Esophagus muscularis mucosa (tissue), 3 donors: ENCODE results near the gene SPANXN2.
"Not testable (repeated sequence)": the region's sequence is repeated elsewhere in the genome, so short reads cannot be mapped to it uniquely, and the experiment has no call there.

ENCODE experiments used
- POLR2A ChIP-seq: fragments of 450-650 bp; IDR thresholded peaks from one replicate; pipeline ENCODE4 v1.6.1; 2017; ENCODE audit warnings: antibody characterized with exemption, moderate library complexity, mild to moderate bottlenecking, low read depth
- POLR2AphosphoS5 ChIP-seq, 2 donors: sonication (generic); formaldehyde crosslinking; IDR thresholded peaks; one replicate each; pipeline ENCODE4 v1.6.1; 2017; ENCODE audit warnings: antibody characterized with exemption in 2 of 2
- TF ChIP-seq, protein P1 (sequence below), 3 experiments: fragments of 200-600 bp in 2 of 3; fragments of 450-650 bp in 1 of 3; sonication (generic) in 2 of 3; IDR thresholded peaks; one replicate each; pipeline ENCODE4 v1.5.1; 2017 to 2019; ENCODE audit warnings: antibody characterized with exemption in 3 of 3, mild to moderate bottlenecking in 2 of 3, moderate library complexity in 1 of 3

DNA sequence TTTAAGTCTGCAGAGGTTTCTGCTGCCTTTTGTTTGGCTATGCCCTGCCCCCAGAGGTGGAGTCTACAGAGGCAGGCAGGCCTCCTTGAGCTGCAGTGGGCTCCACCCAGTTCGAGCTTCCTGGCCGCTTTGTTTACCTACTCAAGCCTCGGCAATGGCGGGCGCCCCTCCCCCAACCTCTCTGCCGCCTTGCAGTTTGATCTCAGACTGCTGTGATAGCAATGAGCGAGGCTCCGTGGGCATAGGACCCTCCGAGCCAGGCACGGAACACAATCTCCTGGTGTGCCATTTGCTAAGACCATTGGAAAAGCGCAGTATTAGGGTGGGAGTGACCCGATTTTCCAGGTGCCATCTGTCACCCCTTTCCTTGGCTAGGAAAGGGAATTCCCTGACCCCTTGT, 47.2 kb upstream of the SPANXN2 start:
- TF ChIP-seq POLR2A; POLR2AphosphoS5 (IDR thresholded peaks at IDR 0.05): not testable (repeated sequence)
- TF ChIP-seq, protein P1, sequence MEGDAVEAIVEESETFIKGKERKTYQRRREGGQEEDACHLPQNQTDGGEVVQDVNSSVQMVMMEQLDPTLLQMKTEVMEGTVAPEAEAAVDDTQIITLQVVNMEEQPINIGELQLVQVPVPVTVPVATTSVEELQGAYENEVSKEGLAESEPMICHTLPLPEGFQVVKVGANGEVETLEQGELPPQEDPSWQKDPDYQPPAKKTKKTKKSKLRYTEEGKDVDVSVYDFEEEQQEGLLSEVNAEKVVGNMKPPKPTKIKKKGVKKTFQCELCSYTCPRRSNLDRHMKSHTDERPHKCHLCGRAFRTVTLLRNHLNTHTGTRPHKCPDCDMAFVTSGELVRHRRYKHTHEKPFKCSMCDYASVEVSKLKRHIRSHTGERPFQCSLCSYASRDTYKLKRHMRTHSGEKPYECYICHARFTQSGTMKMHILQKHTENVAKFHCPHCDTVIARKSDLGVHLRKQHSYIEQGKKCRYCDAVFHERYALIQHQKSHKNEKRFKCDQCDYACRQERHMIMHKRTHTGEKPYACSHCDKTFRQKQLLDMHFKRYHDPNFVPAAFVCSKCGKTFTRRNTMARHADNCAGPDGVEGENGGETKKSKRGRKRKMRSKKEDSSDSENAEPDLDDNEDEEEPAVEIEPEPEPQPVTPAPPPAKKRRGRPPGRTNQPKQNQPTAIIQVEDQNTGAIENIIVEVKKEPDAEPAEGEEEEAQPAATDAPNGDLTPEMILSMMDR (IDR thresholded peaks at IDR 0.05): not testable (repeated sequence)
